VCaP (cell line): ENCODE data around the gene DDIT3.
"Not testable (repeated sequence)": the region's sequence is repeated elsewhere in the genome, so short reads cannot be mapped to it uniquely, and the experiment has no call there.

ENCODE experiments used
- H3K27ac ChIP-seq: fragments of 450-650 bp; 2 replicates; pipeline ENCODE4 v1.5.1; 2017
- TF ChIP-seq, protein P1 (sequence below): fragments of 450-650 bp; conservative IDR thresholded peaks from 2 replicates; pipeline ENCODE4 v1.5.1; 2017; ENCODE audit warnings: mild to moderate bottlenecking, moderate library complexity

Gene DDIT3

DNA sequence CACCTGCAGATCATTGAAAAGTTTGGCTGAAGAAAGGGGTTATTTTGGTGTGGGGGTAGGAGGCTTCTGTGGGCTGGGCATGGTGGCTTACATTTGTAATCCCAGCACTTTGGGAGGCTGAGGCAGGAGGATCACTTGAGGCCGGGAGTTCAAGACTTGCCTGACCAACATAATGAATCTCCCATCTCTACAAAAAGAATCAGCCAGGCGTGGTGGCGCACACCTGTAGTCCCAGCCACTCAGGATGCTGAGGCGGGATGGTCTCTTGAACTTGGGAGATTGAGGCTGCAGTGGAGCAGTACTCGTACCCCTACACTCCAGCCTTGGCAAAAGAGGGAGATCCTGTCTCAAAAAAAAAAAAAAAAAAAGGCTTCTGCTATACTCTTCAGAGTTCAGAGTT is 7.0 kb downstream of the DDIT3 start:
- TF ChIP-seq, protein P1, sequence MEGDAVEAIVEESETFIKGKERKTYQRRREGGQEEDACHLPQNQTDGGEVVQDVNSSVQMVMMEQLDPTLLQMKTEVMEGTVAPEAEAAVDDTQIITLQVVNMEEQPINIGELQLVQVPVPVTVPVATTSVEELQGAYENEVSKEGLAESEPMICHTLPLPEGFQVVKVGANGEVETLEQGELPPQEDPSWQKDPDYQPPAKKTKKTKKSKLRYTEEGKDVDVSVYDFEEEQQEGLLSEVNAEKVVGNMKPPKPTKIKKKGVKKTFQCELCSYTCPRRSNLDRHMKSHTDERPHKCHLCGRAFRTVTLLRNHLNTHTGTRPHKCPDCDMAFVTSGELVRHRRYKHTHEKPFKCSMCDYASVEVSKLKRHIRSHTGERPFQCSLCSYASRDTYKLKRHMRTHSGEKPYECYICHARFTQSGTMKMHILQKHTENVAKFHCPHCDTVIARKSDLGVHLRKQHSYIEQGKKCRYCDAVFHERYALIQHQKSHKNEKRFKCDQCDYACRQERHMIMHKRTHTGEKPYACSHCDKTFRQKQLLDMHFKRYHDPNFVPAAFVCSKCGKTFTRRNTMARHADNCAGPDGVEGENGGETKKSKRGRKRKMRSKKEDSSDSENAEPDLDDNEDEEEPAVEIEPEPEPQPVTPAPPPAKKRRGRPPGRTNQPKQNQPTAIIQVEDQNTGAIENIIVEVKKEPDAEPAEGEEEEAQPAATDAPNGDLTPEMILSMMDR, result no peak
- peak overlapping the region; percentile 99 for H3K27ac ChIP-seq

- TF ChIP-seq, protein P1, result no peak
- H3K27ac ChIP-seq, result peak overlapping the region; percentile 21
These were observed 7.6 kb downstream of the DDIT3 start for GRCh38 chr12:57512665-57513064.

DNA sequence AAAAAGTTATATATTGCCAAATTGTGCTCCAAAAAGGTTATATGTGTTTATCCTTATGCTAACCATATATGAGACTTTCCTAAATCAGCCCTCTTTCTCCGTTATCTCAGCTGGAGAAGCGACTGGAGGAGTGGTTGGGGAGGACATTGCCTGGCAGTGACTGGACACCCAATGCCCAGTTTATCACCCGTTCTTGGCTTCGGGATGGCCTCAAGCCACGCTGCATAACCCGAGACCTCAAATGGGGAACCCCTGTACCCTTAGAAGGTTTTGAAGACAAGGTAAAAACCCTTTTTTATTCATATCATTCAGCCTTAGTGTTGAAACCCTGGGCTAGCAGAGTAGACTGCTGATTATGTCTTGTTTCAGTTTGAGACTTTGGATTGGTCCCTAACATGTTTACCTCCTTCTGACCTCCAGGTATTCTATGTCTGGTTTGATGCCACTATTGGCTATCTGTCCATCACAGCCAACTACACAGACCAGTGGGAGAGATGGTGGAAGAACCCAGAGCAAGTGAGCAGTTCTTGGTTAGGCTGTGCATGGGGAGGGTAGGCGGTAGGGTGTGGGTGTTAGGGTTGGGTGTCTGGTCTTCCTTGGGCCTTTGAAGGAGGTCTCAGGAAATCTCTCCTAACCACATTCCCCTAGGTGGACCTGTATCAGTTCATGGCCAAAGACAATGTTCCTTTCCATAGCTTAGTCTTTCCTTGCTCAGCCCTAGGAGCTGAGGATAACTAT is 8.6 kb downstream of the DDIT3 start:
- TF ChIP-seq, protein P1, result no peak
- H3K27ac ChIP-seq, result peak overlapping the region; percentile 21; the same call in 1 of the 2 replicates

DNA sequence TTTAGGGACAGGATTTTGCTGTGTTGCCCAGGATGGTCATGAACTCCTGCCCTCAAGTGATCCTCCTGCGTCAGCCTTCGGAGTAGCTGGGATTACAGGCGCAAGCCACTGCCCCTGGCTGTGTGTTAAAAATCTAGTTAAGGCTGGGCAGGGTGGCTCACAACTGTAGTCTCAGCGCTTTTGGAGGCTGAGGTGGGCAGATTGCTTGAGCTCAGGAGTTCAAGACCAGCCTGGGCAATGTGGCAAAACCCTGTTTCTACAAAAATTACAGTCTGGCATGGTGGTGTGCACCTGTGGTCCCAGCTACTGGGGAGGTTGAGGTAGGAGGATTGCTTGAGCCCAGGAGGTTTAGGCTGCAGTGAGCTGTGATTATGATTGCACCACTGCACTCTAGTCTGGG is 9.2 kb downstream of the DDIT3 start:
- TF ChIP-seq, protein P1, result no peak
- H3K27ac ChIP-seq, result no peak overlapping the region

DNA sequence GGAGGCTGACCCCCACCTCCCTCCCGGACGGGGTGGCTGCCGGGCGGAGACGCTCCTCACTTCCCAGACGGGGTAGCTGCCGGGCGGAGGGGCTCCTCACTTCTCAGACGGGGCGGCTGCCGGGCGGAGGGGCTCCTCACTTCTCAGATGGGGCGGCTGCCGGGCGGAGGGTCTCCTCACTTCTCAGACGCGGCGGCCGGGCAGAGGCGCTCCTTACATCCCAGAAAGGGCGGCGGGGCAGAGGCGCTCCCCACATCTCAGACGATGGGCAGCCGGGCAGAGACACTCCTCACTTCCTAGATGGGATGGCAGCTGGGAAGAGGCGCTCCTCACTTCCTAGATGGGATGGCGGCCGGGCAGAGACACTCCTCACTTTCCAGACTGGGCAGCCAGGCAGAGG is 12.5 kb downstream of the DDIT3 start:
- H3K27ac ChIP-seq, result not testable (repeated sequence)

DNA sequence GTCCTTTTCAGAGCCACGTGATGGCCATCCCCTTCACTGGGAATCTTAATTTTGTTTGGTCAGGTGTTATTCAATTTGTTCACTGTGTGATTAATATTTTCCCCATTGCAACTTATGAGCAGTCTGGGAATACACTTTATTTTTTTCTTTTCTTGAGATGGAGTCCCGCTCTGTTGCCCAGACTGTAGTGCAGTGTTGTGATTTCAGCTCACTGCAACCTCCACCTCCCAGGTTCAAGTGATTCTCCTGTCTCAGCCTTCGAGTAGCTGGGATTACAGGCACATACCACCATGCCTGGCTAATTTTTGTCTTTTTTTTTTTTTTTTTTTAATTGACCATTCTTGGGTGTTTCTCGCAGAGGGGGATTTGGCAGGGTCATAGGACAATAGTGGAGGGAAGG is 13.8 kb downstream of the DDIT3 start:
- not testable (repeated sequence) for H3K27ac ChIP-seq

DNA sequence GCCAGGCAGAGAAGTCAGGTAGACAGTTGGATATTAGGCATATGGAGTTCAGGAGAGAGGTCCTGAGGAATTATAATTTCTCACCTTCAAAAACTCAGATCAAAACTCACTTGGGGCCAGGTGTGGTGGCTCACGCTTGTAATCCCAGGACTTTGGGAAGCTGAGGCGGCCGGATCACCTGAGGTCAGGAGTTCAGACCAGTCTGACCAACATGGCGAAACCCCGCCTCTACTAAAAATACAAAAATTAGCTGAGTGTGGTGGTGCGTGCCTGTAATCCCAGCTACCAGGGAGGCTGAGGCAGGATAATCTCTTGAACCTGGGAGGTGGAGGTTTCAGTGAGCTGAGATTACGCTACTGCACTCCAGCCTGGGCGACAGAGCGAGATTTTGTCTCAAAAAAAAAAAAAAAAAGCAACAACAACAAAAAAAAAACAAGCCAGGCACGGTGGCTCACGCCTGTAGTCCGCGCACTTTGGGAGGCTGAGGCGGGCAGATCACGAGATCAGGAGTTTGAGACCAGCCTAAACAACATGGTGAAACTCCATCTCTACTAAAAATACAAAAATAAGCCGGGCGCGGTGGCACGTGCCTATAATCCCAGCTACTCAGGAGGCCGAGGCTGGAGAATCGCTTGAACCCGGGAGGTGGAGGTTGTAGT is 17.9 kb downstream of the DDIT3 start:
- not testable (repeated sequence) for H3K27ac ChIP-seq

DNA sequence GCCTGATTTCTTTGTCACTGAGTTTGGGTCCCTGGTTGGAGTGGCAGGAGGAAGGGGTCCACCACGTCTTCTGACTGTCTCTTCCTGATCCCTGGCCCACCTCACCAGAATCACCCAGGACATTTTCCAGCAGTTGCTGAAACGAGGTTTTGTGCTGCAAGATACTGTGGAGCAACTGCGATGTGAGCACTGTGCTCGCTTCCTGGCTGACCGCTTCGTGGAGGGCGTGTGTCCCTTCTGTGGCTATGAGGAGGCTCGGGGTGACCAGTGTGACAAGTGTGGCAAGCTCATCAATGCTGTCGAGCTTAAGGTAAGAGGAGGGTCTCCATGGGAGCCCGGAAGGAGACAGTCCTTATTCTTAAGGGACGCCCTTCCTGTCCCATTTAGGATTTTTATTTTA is 20.1 kb downstream of the DDIT3 start:
- H3K27ac ChIP-seq, result no peak overlapping the region
- TF ChIP-seq, protein P1, result no peak

GRCh38 chr12:57498571-57498970 is 21.7 kb downstream of the DDIT3 start:
- TF ChIP-seq, protein P1, result no peak
- H3K27ac ChIP-seq, result no peak overlapping the region
